GM13976 (cell line): ENCODE results near the gene CDH3.

Experiments
- DNase-seq: peaks from one replicate; pipeline ENCODE4 v3.0.0; 2012; ENCODE audit warnings: low spot score
- in situ Hi-C: fragments of 300-500 bp; cut with MboI; formaldehyde crosslinking; loops from one replicate; pipeline ENCODE4 v1.12.0; 2022; ENCODE audit warnings: low sequenced_read_pairs, mixed read lengths, inconsistent platforms; ENCODE audit not compliant: unreplicated experiment
- TF ChIP-seq, protein P1 (sequence below): IDR thresholded peaks from 2 replicates; pipeline ENCODE4 v1.5.1; 2012; ENCODE audit warnings: borderline replicate concordance, mild to moderate bottlenecking; ENCODE audit not compliant: insufficient read depth; ENCODE audit errors: extremely low read depth, missing control alignments, control extremely low read depth

CDH3 gene

DNA sequence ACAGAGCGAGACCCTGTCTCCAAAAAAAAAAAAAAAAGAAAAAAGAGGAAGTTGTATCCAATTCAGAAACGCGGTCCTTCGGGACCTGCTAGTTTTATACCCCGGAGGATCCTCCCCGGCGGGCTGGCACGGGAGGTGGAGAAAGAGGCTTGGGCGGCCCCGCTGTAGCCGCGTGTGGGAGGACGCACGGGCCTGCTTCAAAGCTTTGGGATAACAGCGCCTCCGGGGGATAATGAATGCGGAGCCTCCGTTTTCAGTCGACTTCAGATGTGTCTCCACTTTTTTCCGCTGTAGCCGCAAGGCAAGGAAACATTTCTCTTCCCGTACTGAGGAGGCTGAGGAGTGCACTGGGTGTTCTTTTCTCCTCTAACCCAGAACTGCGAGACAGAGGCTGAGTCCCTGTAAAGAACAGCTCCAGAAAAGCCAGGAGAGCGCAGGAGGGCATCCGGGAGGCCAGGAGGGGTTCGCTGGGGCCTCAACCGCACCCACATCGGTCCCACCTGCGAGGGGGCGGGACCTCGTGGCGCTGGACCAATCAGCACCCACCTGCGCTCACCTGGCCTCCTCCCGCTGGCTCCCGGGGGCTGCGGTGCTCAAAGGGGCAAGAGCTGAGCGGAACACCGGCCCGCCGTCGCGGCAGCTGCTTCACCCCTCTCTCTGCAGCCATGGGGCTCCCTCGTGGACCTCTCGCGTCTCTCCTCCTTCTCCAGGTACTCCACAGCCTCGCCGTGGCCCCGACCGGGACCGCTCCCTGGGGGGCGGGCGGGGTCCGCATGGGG lies at the start of gene CDH3:
CDH3 (plus strand) TSS at position 596 of the 779 bp plus-strand sequence; CDS start at position 666, 70 bp downstream.
- in situ Hi-C loops, result no loop called here
- peak; percentile 45 for DNase-seq
- TF ChIP-seq, protein P1, sequence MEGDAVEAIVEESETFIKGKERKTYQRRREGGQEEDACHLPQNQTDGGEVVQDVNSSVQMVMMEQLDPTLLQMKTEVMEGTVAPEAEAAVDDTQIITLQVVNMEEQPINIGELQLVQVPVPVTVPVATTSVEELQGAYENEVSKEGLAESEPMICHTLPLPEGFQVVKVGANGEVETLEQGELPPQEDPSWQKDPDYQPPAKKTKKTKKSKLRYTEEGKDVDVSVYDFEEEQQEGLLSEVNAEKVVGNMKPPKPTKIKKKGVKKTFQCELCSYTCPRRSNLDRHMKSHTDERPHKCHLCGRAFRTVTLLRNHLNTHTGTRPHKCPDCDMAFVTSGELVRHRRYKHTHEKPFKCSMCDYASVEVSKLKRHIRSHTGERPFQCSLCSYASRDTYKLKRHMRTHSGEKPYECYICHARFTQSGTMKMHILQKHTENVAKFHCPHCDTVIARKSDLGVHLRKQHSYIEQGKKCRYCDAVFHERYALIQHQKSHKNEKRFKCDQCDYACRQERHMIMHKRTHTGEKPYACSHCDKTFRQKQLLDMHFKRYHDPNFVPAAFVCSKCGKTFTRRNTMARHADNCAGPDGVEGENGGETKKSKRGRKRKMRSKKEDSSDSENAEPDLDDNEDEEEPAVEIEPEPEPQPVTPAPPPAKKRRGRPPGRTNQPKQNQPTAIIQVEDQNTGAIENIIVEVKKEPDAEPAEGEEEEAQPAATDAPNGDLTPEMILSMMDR, result no peak

DNA sequence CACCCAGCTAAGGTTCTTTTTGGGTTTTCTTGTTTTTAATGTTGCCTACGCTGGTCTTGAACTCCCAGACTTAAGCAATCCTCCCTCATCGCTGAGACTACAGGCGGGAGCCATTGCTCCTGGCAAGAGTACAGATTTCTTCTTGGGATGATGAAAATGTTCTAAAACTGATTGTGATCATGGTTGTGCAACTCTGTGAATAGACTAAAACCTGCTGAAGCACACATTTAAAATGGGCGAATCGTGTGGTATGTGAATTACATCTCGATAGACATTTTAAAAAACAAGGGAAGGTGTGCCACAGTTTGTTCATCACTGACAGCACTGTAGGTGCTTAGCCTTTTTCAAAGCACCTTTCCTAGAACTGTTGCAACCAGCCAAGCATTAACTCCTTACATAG lies 48.8 kb upstream of the CDH3 start:
- in situ Hi-C loops, result no loop called here
- DNase-seq, result no peak
- TF ChIP-seq, protein P1, result no peak

DNA sequence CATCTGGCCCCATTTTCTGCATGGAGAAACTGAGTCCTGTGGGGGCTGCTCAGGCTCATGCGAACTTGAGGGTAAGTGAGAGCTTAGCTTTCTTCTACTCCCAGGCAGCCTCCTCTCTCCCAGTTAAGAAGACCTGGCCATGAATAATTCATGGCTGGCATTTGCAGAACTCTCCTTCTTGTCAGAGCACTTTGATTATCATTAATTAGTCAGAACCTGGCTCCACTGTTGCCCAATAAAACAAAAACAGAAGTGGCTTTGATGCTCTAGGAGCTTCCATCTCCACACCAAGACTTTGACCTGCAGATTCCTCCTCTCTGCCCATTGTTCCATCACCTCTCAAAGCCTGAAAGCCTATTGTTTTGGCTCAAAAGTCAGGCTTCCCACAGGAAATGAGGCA lies 45.5 kb upstream of the CDH3 start:
- in situ Hi-C loops, result no loop called here
- DNase-seq, result no peak
- TF ChIP-seq, protein P1, result no peak

DNA sequence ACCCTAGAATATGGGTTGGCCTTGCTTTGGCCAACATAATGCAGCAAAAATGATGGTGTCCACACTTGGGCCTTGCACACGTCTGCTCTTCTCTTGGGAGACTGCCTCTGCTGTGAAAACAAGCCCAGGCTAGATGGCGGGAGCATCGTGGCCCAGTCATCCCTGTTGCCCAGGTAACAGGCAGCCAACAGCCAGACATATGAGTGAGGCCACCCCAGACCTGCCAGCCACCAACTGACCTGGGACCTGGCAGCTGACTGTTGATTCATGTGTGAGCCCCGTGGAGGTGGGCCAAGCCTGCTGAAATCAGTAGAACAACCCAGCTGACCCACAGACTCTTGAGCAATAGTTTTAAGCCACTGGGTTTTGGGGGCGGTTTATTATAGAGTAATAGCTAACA lies 39.4 kb upstream of the CDH3 start:
- DNase-seq, result no peak
- in situ Hi-C loops, result no loop called here
- TF ChIP-seq, protein P1, result no peak

DNA sequence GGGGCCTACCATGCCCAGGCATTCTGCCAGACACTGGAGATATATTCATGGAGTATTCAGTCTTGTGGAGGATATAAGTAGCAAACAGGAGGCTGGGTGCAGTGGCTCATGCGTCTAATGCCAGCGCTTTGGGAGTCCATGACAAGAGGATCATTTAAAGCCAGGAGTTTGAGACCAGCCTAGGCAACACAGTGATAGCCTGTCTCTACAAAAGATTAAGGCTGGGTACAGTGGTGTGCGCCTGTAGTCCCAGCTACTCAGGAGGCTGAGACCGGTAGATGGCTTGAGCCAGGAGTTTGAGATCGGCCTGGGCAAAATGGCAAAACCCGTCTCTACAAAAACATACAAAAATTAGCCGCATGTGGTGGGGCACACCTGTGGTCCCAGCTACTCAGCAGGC lies 37.7 kb upstream of the CDH3 start:
- no peak for DNase-seq
- TF ChIP-seq, protein P1, result no peak
- in situ Hi-C loops, result no loop called here

DNA sequence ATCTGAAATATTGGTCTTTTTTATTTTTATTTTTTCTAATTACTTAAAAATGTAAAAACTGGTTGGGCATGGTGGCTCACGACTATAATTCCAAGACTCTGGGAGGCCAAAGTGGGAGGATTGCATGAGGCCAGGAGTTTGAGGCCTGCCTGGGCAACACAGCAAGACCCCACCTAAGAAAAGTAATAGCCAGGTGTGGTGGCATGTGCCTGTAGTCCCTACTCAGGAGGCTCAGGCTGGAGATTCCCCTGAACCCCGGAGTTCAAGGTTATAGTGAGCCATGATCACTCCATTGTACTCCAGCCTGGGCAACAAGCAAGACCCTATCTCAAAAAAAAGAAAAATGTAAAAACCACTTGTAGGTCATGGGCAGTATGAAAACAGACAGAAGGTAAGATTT lies 36.8 kb upstream of the CDH3 start:
- DNase-seq, result no peak
- in situ Hi-C loops, result no loop called here
- TF ChIP-seq, protein P1, result no peak
